NT2/D1 (cell line): ENCODE measurements around the gene ARHGAP21.

Experiments
- SUZ12 ChIP-seq: IDR thresholded peaks from 2 replicates; pipeline ENCODE4 v1.6.1; 2011; ENCODE audit not compliant: insufficient read length, insufficient read depth; ENCODE audit errors: extremely low read depth
- YY1 ChIP-seq: IDR thresholded peaks from 2 replicates; pipeline ENCODE4 v1.6.1; 2011; ENCODE audit not compliant: insufficient read length, insufficient read depth

DNA sequence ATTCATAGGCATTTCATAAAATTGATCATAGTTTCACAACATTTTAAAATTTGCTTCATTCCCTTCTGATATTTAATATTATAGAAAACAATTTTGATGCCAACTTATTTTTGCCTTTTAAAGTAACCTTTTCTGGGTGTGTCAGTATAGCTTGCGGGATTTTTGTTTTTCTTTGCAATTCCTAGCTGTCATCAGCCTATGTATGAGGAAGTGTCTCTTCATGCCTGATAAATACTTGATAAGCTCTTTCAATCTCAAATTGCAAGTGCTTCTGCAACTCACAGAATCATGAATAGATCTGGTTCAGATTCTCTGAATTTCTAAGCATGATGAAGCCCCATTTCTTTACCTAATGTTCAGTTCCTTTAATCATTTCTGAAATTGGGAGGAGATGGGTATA is 28.0 kb upstream of the ARHGAP21 start:
- TF ChIP-seq SUZ12 = no peak
- no peak for TF ChIP-seq YY1
